Neuronal stem cell (in vitro differentiated cells): ENCODE measurements around the gene TLR3. TPM values are rescaled to one million over a fixed set of nuclear protein-coding genes. Genes with fewer than 3 reads are reported as not detected.

Experiments
- DNase-seq: peaks from one replicate; pipeline ENCODE4 v3.0.0-alpha.2; 2013; ENCODE audit warnings: low spot score
- H2AFZ ChIP-seq: one replicate; pipeline ENCODE4 v1.6.1; 2013; ENCODE audit warnings: mild to moderate bottlenecking, low read length, inconsistent platforms
- H2AK5ac ChIP-seq: 2 replicates; pipeline ENCODE4 v1.6.1; 2013; ENCODE audit warnings: low read depth, mild to moderate bottlenecking, inconsistent platforms, low read length, moderate library complexity, mixed read lengths
- H2BK120ac ChIP-seq: 2 replicates; pipeline ENCODE4 v1.6.1; 2013; ENCODE audit warnings: low read depth, mild to moderate bottlenecking, inconsistent platforms, low read length, moderate library complexity, mixed read lengths
- H2BK12ac ChIP-seq: one replicate; pipeline ENCODE4 v1.6.1; 2013; ENCODE audit warnings: low read length, inconsistent platforms
- H2BK15ac ChIP-seq: 2 replicates; pipeline ENCODE4 v1.6.1; 2013; ENCODE audit warnings: mild to moderate bottlenecking, low read length, inconsistent platforms, mixed read lengths
- H2BK5ac ChIP-seq: one replicate; pipeline ENCODE4 v1.6.1; 2013; ENCODE audit warnings: inconsistent platforms, mild to moderate bottlenecking, low read length, moderate library complexity
- H3K14ac ChIP-seq: one replicate; pipeline ENCODE4 v1.6.1; 2013; ENCODE audit warnings: low read length, inconsistent platforms
- H3K18ac ChIP-seq: 2 replicates; pipeline ENCODE4 v1.6.1; 2013; ENCODE audit warnings: low read length, inconsistent platforms
- H3K23ac ChIP-seq: 2 replicates; pipeline ENCODE4 v1.6.1; 2013; ENCODE audit warnings: low read depth, mild to moderate bottlenecking, mixed read lengths, low read length, inconsistent platforms; ENCODE audit not compliant: poor library complexity
- H3K27ac ChIP-seq: replicated peaks from 3 replicates; pipeline ENCODE4 v1.5.1; 2013; ENCODE audit warnings: low read length, inconsistent platforms
- H3K27me3 ChIP-seq, 3 experiments: 2 replicates each; pipeline ENCODE4 v1.6.1; 2013; ENCODE audit warnings: low read length in 3 of 3, mild to moderate bottlenecking in 2 of 3, inconsistent platforms in 1 of 3, low read depth in 1 of 3, mixed read lengths in 1 of 3, moderate library complexity in 1 of 3; ENCODE audit not compliant: control insufficient read depth in 3 of 3, insufficient read depth in 3 of 3
- H3K36me3 ChIP-seq, 2 donors: replicated peaks in 1 of 2; 2 replicates each; pipeline ENCODE4 v1.6.1; 2013; ENCODE audit warnings: low read length in 2 of 2; ENCODE audit not compliant: control insufficient read depth in 2 of 2, insufficient read depth in 2 of 2
- H3K4ac ChIP-seq: 2 replicates; pipeline ENCODE4 v1.6.1; 2013; ENCODE audit warnings: inconsistent platforms, mild to moderate bottlenecking, low read length, moderate library complexity
- H3K4me1 ChIP-seq, 2 donors: 1 replicate in 1 of 2; 2 replicates in 1 of 2; pipeline ENCODE4 v1.6.1; 2013; ENCODE audit warnings: low read length in 2 of 2, low read depth in 1 of 2; ENCODE audit not compliant: control insufficient read depth in 2 of 2, insufficient read depth in 1 of 2
- H3K4me2 ChIP-seq: one replicate; pipeline ENCODE4 v1.6.1; 2013; ENCODE audit warnings: mild to moderate bottlenecking, low read length, inconsistent platforms; ENCODE audit not compliant: insufficient read depth, poor library complexity, severe bottlenecking
- H3K4me3 ChIP-seq, 2 donors: 2 replicates each; pipeline ENCODE4 v1.5.1; 2013; ENCODE audit warnings: low read length in 2 of 2, mild to moderate bottlenecking in 2 of 2, inconsistent platforms in 1 of 2, moderate library complexity in 1 of 2
- H3K79me1 ChIP-seq: one replicate; pipeline ENCODE4 v1.6.1; 2013; ENCODE audit warnings: low read depth, mild to moderate bottlenecking, inconsistent platforms, low read length, moderate library complexity
- H3K9ac ChIP-seq: one replicate; pipeline ENCODE4 v1.6.1; 2013; ENCODE audit warnings: mild to moderate bottlenecking, low read depth, low read length, inconsistent platforms; ENCODE audit not compliant: poor library complexity
- H3K9me3 ChIP-seq, 2 donors: replicated peaks in 1 of 2; 2 replicates each; pipeline versions ENCODE3 to v1.6.1; 2013; ENCODE audit warnings: low read length in 2 of 2, mild to moderate bottlenecking in 2 of 2, inconsistent platforms in 1 of 2, low read depth in 1 of 2, mixed read lengths in 1 of 2, moderate library complexity in 1 of 2; ENCODE audit not compliant: control insufficient read depth in 2 of 2, insufficient read depth in 1 of 2
- H4K8ac ChIP-seq: one replicate; pipeline ENCODE4 v1.6.1; 2013; ENCODE audit warnings: low read depth, mild to moderate bottlenecking, inconsistent platforms, low read length, moderate library complexity
- H4K91ac ChIP-seq: one replicate; pipeline ENCODE4 v1.6.1; 2013; ENCODE audit warnings: low read length, low read depth, mild to moderate bottlenecking, inconsistent platforms; ENCODE audit not compliant: poor library complexity
- WGBS, 2 donors: extraction: QIAGEN DNeasy Blood & Tissue Kit; methylation state at CpG; one replicate each; pipeline ENCODE4 v1.1.7; 2013; ENCODE audit warnings: missing lambda C conversion rate in 2 of 2, mixed read lengths in 1 of 2; ENCODE audit not compliant: insufficient read length in 2 of 2, insufficient replicate concordance in 1 of 2; ENCODE audit errors: extremely low coverage in 2 of 2; 5-methylcytosine and 5-hydroxymethylcytosine counted together
- small RNA-seq: library from polyadenylated mRNA; stranded (forward); fragments of <200 nt; extraction: miRNeasy Mini kit (QIAGEN cat#:217004); gene quantifications from one replicate; pipeline ENCODE3, GENCODE V24; 2013; ENCODE audit not compliant: insufficient read depth

The TLR3 gene

DNA sequence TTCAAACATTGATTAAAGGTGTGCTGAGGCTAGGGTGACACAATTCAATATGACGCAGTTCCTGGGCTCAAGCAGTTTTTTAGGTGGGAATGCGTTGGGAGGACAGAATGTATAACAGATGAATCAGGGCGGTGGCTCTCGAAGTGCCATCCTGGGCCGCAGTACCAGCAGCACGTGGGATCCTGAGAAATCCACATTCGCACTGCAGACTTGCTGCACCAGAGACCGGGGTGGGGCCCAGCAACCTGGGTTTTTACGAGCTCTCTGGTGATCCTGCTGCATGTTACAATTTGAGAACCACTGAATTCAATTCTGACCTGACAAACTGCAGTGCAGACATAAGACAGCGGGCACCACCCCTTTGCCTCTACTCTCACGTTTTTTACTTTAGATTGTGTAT is 65.9 kb downstream of the TLR3 start:
- Histone ChIP-seq H3K27me3 (peaks cover 0 to 8% (median 0%) of the 10 kb centered on the region in 3 experiments), H3K4me3 (no peak overlapping the region), H2BK5ac (no peak overlapping the region), H3K36me3 (no peaks in the 10 kb centered on the region), H3K9me3 (no peaks in the 10 kb centered on the region), H4K91ac (no peak overlapping the region), H3K27ac (no peak overlapping the region), H4K8ac (no peak overlapping the region), H2BK120ac (no peak overlapping the region), H3K4ac (no peak overlapping the region), H2BK12ac (no peak overlapping the region), H3K79me1 (peaks cover 2% of the 10 kb centered on the region), H3K18ac (no peak overlapping the region), H3K4me1 (peaks cover 10 to 13% of the 10 kb centered on the region in 2 donors), H3K9ac (no peak overlapping the region), H3K23ac (no peak overlapping the region), H2AFZ (no peak overlapping the region), H3K4me2 (no peak overlapping the region), H2AK5ac (no peak overlapping the region), H3K14ac (no peak overlapping the region), H2BK15ac (no peak overlapping the region)
- DNase-seq, result no peak
- WGBS, 2 donors, result no CpG with 5 or more reads among the region's 11 CpGs

DNA sequence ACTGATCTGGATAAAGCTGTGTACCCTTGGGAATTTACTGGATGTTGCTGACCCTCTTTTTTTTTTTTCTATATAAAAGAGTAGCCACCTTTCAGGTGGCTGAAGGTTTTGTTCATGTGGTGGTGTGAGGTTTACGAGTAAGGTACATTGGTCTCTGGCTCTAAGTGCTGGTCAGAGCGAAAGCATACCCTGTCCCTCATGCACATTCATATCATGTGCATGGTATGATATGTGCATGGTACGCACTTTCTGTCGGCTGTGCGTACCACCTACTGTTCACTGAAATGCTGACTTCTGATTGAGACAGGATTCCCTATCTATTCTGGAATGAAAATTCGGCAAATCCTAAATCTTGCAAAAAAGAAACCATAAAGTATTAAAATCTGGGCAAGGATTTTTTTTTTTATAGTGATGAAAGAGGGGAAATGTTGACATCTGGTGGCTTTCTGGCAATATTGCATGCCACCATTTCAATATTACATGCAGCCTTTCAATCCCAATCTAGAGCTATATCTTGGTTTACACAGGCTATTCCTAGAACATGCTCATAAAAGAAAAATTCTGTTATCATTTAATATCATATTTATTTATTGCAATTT is 68.3 kb downstream of the TLR3 start:
- Histone ChIP-seq H3K4me1 (peaks cover 8% of the 10 kb centered on the region in 2 donors), H3K4me2 (no peak overlapping the region), H2BK15ac (no peak overlapping the region), H3K79me1 (peaks cover 2% of the 10 kb centered on the region), H3K23ac (no peak overlapping the region), H3K4ac (no peak overlapping the region), H3K27me3 (peaks cover 0 to 13% (median 0%) of the 10 kb centered on the region in 3 experiments), H2AFZ (no peak overlapping the region), H2AK5ac (no peak overlapping the region), H3K9me3 (no peaks in the 10 kb centered on the region), H3K18ac (no peak overlapping the region), H3K36me3 (no peaks in the 10 kb centered on the region), H3K14ac (no peak overlapping the region), H3K27ac (no peak overlapping the region), H4K91ac (no peak overlapping the region), H4K8ac (no peak overlapping the region), H2BK12ac (no peak overlapping the region), H2BK5ac (no peak overlapping the region), H3K9ac (no peak overlapping the region), H2BK120ac (no peak overlapping the region), H3K4me3 (no peak overlapping the region)
- WGBS, 2 donors, result no CpG with 5 or more reads among the region's 6 CpGs
- no peak for DNase-seq

Small RNAs within 50 kb of the gene (small RNA-seq; reads per million reads assigned to genes)
- gene RF00322, result not detected
- gene RNU4-64P, result not detected
